Right renal cortex interstitium (tissue), 3 donors: Measurements from ENCODE around the gene TMEM217. TPM values are rescaled to one million over a fixed set of nuclear protein-coding genes. Genes with fewer than 3 reads are reported as not detected.
"Not testable (repeated sequence)": the region's sequence is repeated elsewhere in the genome, so short reads cannot be mapped to it uniquely, and the experiment has no call there.

Experiments
- DNase-seq, 3 donors: peaks; one replicate each; pipeline ENCODE4 v3.0.0-alpha.2; 2013; ENCODE audit warnings: low read depth in 3 of 3, low spot score in 2 of 3
- polyA plus RNA-seq, 3 donors: library from polyadenylated mRNA; unstranded; fragments of 120-200 nt; gene quantifications; one replicate each; pipeline ENCODE4 v1.2.1, GENCODE V29; 2013; ENCODE audit not compliant: insufficient read length in 3 of 3

The TMEM217 gene
- polyA plus RNA-seq: 1 to 10 TPM; 1.6 TPM

DNA sequence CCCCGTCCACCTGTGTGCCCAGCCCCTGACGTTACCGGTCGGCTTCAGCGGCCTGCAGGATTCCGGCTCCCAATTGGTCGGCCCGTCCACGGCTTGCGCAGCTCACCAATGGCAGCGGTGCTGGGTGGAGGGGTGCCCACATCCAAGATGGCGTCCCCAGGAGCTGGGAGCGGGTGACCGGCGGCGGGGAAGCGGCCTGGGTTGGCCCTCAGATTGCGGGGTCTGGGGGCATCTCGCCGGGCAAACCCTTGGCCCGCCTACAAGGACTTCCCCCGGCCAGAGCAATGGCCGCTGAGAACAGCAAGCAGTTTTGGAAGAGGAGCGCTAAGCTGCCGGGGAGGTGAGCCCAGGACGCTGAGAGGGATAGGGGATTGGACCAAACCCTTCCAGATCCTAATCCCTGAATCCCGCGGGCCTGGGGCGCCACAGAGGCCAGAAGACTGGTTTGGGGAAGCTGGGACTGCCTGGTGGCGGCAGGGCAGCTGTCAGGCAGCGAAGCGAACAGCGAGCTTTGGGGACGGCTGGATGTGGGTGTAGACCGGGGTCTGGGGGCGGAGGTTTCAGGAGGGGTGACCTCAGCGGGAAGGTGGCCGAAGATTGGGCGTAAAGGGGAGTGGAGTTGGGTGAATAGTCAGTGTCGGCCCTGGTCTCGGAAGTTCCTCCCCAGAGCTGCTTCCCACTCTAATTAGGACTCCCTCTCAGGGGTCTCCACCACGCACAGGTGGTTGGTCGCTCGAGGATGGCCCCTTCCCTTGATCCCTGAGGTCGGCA is at the start of gene TMEM217, which contains the start of gene TBC1D22B:
Gene TMEM217, minus strand, starts transcription at position 511 of the 771 bp plus-strand sequence. CDS start 39,114 bp downstream, outside the sequence.
Gene TBC1D22B, plus strand, starts transcription at position 139 of the 771 bp plus-strand sequence. Its CDS starts 146 bp downstream, at position 285.
- peak; percentile 74 to 91 (median 83) for DNase-seq

DNA sequence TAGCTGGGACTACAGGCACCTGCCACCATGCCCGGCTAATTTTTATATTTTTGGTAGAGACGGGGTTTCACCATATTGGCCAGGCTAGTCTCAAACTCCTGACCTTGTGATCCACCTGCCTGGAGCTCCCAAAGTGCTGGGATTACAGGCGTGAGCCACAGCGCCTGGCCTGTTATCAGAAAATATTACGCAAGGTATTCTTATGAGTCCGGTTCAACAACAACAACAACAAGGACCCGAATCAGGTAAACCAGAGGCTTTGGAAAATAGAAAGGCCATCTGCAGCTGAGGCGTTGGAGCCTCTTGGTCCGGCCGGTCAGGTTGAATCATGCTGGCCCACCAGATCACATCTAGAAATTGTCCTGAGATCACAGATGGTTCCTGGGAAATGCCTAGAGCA is 49.5 kb upstream of the TMEM217 start:
- not testable (repeated sequence) for DNase-seq

DNA sequence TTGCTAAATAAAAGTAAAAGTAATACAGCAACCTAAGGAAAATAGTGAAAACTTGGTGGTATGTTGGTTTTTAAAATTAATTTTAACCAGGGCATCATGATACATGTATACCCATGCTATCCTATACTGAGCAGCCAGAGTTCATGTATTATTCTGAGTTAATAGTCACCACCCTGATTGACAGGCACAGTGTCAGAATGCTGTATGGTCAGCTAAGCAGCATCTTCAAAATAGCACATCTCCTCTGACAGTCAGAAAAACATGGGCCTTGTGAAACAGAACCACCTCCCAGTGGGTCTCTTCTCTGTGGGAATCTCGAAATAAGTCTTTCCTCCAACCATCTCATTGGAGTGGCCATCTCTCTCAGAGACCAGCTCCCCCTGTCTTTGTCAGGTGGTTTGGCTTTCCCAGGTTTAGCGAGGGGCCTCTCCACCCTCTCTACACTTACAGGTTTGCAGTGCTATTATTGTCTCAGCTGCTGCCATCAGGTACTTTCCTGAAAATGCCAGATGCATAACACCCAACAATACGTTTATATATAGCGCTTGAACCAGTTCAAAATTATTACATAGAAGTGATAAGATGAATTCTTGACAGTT is 48.8 kb upstream of the TMEM217 start:
- no peak for DNase-seq

DNA sequence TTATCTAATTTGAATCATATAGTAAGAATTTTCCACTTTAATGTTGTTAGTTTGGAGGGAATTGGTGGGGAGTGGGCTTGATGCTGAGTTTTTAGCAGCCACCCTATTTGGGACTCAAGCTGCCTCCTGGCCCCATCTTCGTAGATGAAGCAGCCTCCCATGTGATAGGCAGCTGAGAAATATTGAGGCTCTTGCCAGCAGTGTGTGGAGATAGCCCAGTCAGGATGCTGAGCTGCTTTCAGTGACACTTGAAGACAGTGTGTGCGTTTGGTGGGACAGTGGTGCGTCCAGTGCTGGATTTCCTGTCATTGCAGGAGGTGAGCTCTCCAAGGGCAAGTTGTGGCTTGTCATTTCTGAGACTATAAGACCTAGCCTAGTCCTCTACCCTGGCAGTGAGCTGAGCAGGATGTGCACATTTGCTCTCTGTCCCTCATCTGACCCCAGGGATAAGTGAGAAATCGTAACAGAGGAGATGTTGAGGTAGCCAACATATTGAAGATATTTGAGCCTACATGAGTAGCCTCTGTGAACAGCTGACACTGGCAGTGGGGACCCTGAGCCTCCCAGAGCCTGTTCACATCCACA is 48.0 kb upstream of the TMEM217 start:
- DNase-seq: no peak

DNA sequence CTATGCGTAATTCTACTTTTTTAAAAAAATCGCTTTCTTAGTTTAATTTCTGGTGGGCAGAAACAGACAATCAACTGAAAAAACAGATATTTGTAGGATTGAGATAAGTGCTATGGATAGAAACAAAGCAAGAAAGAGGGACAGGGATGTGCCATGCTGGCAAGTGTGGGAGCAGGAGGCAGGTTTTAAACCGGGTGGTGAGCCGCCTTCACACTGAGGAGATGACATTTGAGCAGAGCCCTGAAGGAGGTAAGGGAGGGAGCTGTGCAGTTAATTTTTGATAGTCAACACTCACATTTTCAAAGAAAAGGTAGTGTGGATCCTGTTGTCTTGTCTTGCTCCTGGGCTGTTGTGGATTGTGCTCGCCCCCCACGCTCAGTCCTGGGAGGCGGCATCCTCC is 46.8 kb upstream of the TMEM217 start:
- no peak for DNase-seq

DNA sequence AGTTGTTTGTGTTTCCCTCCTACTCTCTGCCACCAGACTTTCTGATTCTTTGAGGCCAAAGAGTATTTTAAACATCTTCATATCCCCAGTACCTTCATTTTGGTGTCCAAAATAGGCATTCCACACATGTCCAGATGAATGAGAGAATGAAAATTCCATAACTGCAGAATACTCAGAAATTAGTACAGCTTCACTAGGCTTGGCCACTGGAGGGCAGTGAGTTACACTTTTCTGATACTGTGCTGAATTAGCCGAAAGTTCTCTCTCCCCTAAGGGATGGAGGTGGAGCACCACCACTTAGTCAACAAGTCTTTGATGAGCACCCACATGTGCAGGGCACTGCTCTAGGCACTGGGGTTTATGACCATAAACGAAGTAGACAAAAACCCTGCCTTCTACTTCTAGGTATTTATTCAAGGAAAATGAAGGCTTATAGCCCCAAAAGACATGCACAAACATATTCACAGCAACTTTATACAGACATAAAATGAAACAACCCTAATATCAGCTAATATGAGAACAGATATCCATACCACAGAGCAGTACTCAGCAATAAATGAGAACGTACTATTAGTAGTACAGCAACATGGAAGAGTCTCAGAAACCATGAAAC is 46.1 kb upstream of the TMEM217 start:
- no peak for DNase-seq

DNA sequence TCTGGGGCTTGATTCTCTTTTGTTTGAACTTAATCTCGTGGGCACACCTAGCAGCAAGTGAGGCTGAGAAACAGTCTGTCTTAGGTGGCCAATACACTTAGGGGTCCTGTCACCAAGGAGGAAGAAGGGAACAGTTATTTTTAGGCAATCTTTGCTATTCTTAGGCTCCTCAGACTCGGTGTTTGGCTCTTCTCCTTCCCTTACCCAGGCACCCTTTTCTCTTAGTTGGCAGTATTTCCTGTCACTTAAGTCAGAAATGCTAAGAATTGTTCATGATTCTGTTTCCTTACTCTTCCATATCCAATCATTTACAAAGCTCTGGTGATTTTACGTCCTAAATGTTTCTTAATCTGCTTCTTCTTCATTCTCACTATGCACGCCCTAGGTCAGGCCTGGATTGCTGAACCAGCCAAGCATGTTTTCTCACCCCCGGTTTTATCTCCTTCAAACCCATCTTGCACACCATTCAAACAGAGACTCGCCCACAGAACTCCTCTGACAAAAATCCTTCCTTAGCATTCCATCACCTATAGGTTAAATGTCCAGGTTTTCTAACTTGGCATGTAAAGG is 45.2 kb upstream of the TMEM217 start:
- no peak for DNase-seq

DNA sequence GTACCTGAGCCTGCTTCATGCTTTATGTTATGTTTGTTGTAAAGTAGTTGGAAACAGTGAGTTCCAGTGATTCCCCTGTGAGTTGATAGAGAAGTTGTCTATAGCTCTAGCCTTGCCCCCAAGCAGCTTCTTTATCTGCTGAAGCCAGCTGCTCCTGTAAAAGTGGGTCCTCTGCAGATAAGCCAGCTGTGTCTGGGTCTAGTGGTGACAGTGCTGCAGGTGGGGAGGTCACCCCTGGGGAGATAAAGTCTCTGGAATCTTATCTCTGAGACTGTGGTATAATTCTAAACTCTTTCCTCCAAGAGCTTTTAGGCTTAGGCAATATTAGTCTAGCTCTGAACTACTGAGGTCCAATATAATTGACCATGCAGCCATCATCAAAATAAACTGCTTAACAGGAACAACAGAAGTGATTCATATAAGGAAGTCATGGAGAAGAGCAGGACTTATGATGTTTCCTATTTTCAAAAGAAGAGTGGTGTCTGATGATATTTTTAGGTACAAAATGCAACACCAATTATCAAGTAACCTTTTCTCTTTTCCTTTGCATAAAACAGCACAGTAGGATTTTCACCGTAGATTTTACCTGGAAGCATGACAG is 44.2 kb upstream of the TMEM217 start:
- DNase-seq: no peak

DNA sequence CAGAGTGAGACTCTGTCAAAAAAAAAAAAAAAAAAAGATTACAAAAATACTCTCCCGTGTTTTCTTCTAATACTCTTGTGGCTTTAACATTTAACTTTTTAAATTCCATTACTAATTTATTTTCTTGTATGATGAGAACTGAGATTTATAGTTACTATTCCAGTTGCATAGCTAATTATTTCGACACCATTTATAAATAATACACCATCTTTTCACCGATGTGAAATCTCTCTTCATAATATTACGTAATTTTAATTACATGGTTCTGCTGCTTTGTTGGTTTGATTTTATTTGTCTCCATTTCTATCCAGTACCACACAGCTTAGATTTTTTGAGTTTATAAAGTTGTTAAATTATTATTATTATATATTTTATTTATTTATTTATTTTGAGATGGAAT is 42.0 kb upstream of the TMEM217 start:
- DNase-seq: no peak

DNA sequence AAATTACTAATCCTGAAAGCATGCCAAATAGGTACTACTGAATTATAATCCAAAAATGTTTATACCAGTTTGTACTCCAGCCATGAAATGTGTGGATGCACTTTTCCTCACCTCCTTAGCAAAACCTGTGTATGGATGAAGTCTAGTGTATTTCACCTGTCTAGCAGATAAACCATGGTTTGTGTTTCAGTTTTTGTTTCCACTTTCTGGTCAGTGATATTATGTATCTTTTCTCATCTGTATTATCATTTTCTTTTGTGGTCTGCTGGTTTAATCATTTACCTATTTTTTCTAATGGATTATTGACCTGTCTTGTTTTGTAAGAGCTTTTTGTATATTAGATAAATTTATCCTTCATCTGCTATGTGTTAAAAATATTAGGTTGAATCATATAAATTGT is 41.0 kb upstream of the TMEM217 start:
- no peak for DNase-seq

DNA sequence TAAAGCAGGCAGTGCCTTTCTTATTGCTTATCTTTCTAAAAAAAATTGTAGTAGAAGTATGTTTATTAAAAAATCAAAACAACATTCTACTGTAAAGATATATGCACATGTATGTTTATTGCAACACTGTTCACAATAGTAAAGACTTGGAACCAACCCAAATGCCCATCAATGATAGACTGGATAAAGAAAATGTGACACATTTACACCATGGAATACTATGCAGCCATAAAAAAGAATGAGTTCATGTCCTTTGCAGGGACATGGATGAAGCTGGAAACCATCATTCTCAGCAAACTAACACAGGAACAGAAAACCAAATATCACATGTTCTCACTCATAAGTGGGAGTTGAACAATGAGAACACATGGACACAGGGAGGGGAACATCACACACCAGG is 39.7 kb upstream of the TMEM217 start:
- DNase-seq: not testable (repeated sequence)

DNA sequence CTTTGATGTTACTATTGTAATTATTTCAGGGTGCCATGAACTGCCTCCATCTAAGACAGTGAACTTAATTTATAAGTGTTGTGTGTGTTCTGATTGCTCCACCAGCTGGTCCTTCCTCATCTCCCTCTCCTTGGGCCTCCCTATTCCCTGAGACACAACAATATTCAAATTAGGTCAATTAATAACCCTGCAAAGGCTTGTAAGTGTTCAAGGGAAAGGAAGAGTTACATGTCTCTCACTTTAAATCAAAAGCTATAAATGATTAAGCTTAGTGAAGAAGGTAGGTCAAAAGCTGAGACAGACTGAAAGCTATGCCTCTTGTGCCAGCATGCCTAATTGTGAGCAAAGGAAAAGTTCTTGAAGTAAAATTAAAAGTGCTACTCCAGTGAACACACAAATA is 35.5 kb upstream of the TMEM217 start:
- DNase-seq: no peak

DNA sequence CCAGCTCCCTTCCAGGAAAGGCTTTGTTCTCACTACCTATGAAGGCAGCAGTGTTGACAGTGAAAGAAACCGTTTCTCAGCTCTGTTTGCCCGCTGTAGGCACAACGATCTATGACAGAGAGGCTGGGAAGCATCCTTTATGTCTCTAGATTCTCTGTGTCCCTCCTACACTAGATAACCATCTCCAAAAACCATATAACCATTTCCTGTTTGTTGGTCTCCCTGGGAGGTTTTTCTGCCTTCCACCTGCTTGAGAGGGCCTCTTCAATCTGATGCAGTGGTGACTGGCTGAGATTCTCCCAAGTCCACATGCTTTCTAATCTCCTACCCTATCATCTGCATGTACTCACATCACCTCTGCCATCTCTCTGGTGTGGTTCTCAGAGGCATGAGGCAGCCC is 32.0 kb upstream of the TMEM217 start:
- no peak for DNase-seq

DNA sequence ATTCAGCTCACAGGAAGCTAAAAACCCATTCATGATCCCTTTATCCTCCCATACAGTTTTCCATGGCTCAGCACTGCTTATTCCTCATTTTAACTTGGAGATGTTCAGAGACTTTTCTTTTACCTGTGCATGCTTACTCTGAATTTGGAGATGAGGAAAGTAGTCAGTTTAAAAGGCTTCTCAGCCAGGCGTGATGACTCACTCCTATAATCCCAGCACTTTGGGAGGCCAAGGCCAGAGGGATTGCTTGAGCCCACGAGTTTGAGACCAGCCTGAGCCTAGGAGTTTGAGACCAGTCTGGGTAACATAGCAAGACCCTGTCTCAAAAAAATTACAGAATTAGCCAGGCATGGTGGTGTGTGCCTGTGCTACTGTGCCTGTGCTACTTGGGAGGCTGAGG is 30.3 kb upstream of the TMEM217 start:
- no peak for DNase-seq

DNA sequence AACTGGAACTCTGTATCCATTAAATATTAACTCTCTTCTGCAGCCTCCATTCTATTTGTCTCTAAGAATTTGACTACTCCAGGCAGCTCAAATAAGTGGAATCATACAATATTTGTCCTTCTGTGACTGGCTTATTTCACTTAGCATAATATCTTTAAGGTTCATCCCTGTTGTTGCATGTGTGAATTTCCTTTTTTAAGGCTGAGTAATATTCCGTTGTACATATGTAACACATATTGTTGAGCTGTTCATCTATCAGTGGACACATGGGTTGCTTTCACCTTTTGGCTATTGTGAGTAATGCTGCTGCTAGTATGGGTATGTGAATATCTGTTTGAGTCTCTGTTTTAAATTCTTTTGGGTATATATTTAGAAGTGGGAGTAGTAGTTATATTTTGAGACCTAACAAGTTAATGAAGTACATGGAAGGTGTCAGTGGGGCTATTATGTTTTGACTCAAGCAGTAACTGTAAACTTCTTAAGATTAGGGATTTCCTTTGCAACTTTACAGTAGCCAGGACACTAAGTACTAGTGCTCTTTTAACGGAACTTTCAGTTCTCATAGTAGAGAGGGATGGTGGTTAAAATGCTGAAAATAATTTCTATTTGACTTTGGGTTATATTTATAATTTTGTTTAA is 29.7 kb upstream of the TMEM217 start:
- DNase-seq: no peak

DNA sequence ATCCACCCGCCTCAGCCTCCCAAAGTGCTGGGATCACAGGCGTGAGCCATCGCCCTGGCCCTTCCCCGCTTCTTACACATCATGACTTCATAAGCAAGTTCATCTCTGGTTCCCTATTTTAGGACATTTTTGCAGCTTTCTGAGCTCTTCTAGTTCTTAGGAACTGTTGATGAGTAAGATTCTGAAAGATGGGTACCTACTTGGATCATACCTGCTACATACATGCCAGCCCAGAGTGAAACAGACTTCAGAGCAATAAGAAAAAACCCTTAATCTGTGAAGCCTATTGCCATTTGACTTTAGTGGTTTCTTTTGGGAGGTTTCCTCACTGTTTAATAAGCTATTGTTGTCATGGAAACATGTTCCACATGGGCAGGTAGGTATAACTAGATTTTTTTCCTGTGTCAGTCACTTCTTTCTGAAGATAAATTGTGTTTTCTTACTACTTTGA is 27.9 kb upstream of the TMEM217 start:
- no peak for DNase-seq

DNA sequence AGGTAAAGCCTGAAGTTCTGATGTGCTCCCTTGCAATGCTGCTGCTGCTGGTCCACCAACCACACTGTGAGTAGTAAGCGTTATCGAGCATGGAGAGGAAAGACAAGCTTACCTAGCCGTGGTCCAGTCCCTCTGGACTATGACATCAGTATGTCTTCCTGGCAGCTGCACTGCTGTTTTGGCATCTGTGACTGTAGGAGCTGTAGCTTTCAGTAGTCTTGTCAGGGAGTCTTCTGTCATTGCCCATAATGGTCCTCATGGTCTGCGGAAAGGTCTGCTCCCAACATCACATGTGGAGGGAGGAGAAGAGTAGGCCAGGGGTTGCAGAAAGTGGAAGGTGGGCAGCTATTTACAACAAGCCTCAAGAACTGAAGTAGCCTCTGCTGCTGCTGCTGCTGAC is 26.8 kb upstream of the TMEM217 start:
- DNase-seq: no peak

DNA sequence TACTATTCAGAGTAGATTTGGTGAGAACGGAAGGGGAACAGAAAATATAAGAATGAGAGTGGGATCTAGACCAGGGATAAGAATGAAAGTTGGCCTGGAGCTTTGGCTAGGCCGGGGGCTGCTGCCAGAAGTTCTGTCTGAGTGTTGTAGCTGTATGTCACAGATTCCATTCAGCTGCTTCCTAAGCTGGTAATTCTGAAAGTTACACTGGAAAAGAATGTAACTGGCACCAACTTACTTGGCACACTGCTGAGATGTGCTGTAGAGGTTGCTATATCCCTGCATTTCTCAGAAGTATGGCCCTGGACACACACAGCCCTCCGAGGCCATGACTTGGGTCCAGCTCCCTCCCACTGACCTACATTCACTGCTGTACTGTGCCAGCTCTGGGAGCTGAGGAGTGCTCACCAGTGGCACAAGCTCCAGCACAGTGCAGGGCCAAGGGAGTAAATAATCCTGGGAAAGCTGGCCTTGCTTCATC is 25.8 kb upstream of the TMEM217 start:
- no peak for DNase-seq

DNA sequence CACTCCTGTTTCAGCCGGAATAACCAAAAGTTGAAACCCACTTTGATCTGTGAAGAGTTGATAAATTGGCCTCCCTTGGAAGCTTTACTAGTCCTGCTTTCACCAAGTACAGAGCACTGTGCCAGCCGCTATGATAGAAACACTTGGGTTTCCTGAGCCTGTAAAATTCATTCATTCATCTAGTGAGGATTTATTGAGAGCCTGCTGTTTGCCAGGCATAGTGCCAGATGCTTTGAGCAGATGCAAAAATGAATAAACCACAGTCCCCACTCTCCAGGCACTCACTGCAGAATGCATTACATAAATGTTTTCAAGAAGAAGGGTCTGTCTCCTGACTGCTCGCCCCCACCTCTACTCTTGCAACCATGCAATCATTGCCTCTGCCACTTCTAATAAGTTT is 25.3 kb upstream of the TMEM217 start:
- DNase-seq: no peak

DNA sequence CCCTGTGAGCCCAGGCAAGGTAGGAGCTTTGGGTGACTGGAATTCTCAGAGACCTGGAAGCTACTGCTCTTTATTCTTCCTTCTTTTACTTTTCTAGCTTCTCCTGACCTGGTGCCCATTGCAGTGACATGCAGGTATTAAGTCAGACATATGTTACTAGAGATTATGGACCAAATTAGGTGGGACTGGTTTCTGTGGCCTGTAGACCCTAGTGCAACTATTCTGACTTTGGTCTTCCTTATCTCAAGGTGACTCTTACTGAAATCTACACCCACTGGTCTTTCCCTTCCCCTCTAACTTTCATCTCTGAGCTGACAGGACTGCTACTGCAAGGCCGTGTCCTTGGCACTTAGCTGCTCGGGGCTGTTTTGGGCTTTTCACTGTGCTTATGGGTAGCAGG is 24.4 kb upstream of the TMEM217 start:
- no peak for DNase-seq
